Measurements from ENCODE around the gene ARHGEF12. TPM values are rescaled to one million over a fixed set of nuclear protein-coding genes. Genes with fewer than 3 reads are reported as not detected.

ARHGEF12 gene
- total RNA-seq, 1 donor from 2014 or later, result 59.5 TPM

GRCh38 chr11:120465921-120466534 is 129.8 kb downstream of the ARHGEF12 start:
- Histone ChIP-seq H3K9me3 (ENCODE audit: control insufficient read depth in 3 of 3, low read length in 3 of 3) (no peaks in the 10 kb centered on the region), H3K36me3 (ENCODE audit: control insufficient read depth in 3 of 3, insufficient read depth in 3 of 3, low read length in 3 of 3) (peaks cover 42 to 80% (median 59%) of the 10 kb centered on the region in 3 donors), H3K4me3 (ENCODE audit: low read length in 3 of 3) (no peak overlapping the region), H3K27ac (ENCODE audit: low read depth, low read length) (no peak overlapping the region), H3K4me1 (ENCODE audit: control insufficient read depth in 3 of 3, insufficient read depth in 3 of 3, low read length in 3 of 3) (no peaks in the 10 kb centered on the region), H3K9ac (ENCODE audit: low read depth in 1 of 3, low read length in 3 of 3) (no peak overlapping the region), H3K27me3 (ENCODE audit: control insufficient read depth in 3 of 3, insufficient read depth in 3 of 3, low read length in 3 of 3) (no peaks in the 10 kb centered on the region)

GRCh38 chr11:120467627-120468026 is 131.4 kb downstream of the ARHGEF12 start:
- Histone ChIP-seq H3K27ac (ENCODE audit: low read depth, low read length) (no peak overlapping the region), H3K36me3 (ENCODE audit: control insufficient read depth in 3 of 3, insufficient read depth in 3 of 3, low read length in 3 of 3) (peaks cover 28 to 68% (median 51%) of the 10 kb centered on the region in 3 donors), H3K4me3 (ENCODE audit: low read length in 3 of 3) (no peak overlapping the region)

GRCh38 chr11:120471131-120471530 is 134.9 kb downstream of the ARHGEF12 start:
- Histone ChIP-seq H3K36me3 (ENCODE audit: control insufficient read depth in 3 of 3, insufficient read depth in 3 of 3, low read length in 3 of 3) (peaks cover 34 to 60% (median 52%) of the 10 kb centered on the region in 3 donors), H3K9ac (ENCODE audit: low read depth in 1 of 3, low read length in 3 of 3) (no peak overlapping the region), H3K27ac (ENCODE audit: low read depth, low read length) (no peak overlapping the region)

More at GRCh38 chr11:120467627-120468026, 131.4 kb downstream of the ARHGEF12 start:
- no peaks in the 10 kb centered on the region for H3K9me3 ChIP-seq (ENCODE audit: control insufficient read depth in 3 of 3, low read length in 3 of 3)
- H3K27me3 ChIP-seq (ENCODE audit: control insufficient read depth in 3 of 3, insufficient read depth in 3 of 3, low read length in 3 of 3), result no peaks in the 10 kb centered on the region
- H3K4me1 ChIP-seq (ENCODE audit: control insufficient read depth in 3 of 3, insufficient read depth in 3 of 3, low read length in 3 of 3), result no peaks in the 10 kb centered on the region
- no peak overlapping the region for H3K9ac ChIP-seq (ENCODE audit: low read depth in 1 of 3, low read length in 3 of 3)

GRCh38 chr11:120471994-120472393 is 135.8 kb downstream of the ARHGEF12 start:
- H3K27me3 ChIP-seq (ENCODE audit: control insufficient read depth in 3 of 3, insufficient read depth in 3 of 3, low read length in 3 of 3), result no peaks in the 10 kb centered on the region
- H3K4me1 ChIP-seq (ENCODE audit: control insufficient read depth in 3 of 3, insufficient read depth in 3 of 3, low read length in 3 of 3), result no peaks in the 10 kb centered on the region
- peaks cover 32 to 59% (median 51%) of the 10 kb centered on the region in 3 donors for H3K36me3 ChIP-seq (ENCODE audit: control insufficient read depth in 3 of 3, insufficient read depth in 3 of 3, low read length in 3 of 3)
- H3K4me3 ChIP-seq (ENCODE audit: low read length in 3 of 3), result no peak overlapping the region
- no peak overlapping the region for H3K9ac ChIP-seq (ENCODE audit: low read depth in 1 of 3, low read length in 3 of 3)
- H3K27ac ChIP-seq (ENCODE audit: low read depth, low read length), result no peak overlapping the region
- no peaks in the 10 kb centered on the region for H3K9me3 ChIP-seq (ENCODE audit: control insufficient read depth in 3 of 3, low read length in 3 of 3)

More at GRCh38 chr11:120471131-120471530, 134.9 kb downstream of the ARHGEF12 start:
- Histone ChIP-seq H3K4me1 (ENCODE audit: control insufficient read depth in 3 of 3, insufficient read depth in 3 of 3, low read length in 3 of 3) (no peaks in the 10 kb centered on the region), H3K9me3 (ENCODE audit: control insufficient read depth in 3 of 3, low read length in 3 of 3) (no peaks in the 10 kb centered on the region), H3K27me3 (ENCODE audit: control insufficient read depth in 3 of 3, insufficient read depth in 3 of 3, low read length in 3 of 3) (no peaks in the 10 kb centered on the region), H3K4me3 (ENCODE audit: low read length in 3 of 3) (no peak overlapping the region)

- no peak overlapping the region for H3K27ac ChIP-seq (ENCODE audit: low read depth, low read length)
- no peaks in the 10 kb centered on the region for H3K27me3 ChIP-seq (ENCODE audit: control insufficient read depth in 3 of 3, insufficient read depth in 3 of 3, low read length in 3 of 3)
- H3K9me3 ChIP-seq (ENCODE audit: control insufficient read depth in 3 of 3, low read length in 3 of 3), result no peaks in the 10 kb centered on the region
- H3K36me3 ChIP-seq (ENCODE audit: control insufficient read depth in 3 of 3, insufficient read depth in 3 of 3, low read length in 3 of 3), result peaks cover 35 to 60% (median 52%) of the 10 kb centered on the region in 3 donors
- H3K4me3 ChIP-seq (ENCODE audit: low read length in 3 of 3), result no peak overlapping the region
- H3K9ac ChIP-seq (ENCODE audit: low read depth in 1 of 3, low read length in 3 of 3), result no peak overlapping the region
- H3K4me1 ChIP-seq (ENCODE audit: control insufficient read depth in 3 of 3, insufficient read depth in 3 of 3, low read length in 3 of 3), result no peaks in the 10 kb centered on the region
These were observed 137.3 kb downstream of the ARHGEF12 start for GRCh38 chr11:120473503-120473902.

- Histone ChIP-seq H3K27me3 (ENCODE audit: control insufficient read depth in 3 of 3, insufficient read depth in 3 of 3, low read length in 3 of 3) (no peaks in the 10 kb centered on the region), H3K27ac (ENCODE audit: low read depth, low read length) (no peak overlapping the region), H3K4me1 (ENCODE audit: control insufficient read depth in 3 of 3, insufficient read depth in 3 of 3, low read length in 3 of 3) (no peaks in the 10 kb centered on the region), H3K4me3 (ENCODE audit: low read length in 3 of 3) (no peak overlapping the region), H3K36me3 (ENCODE audit: control insufficient read depth in 3 of 3, insufficient read depth in 3 of 3, low read length in 3 of 3) (peaks cover 44 to 76% (median 64%) of the 10 kb centered on the region in 3 donors), H3K9ac (ENCODE audit: low read depth in 1 of 3, low read length in 3 of 3) (no peak overlapping the region), H3K9me3 (ENCODE audit: control insufficient read depth in 3 of 3, low read length in 3 of 3) (no peaks in the 10 kb centered on the region)
These were observed 145.9 kb downstream of the ARHGEF12 start for GRCh38 chr11:120482149-120482548.

GRCh38 chr11:120484722-120485121 is 148.5 kb downstream of the ARHGEF12 start:
- no peaks in the 10 kb centered on the region for H3K9me3 ChIP-seq (ENCODE audit: control insufficient read depth in 3 of 3, low read length in 3 of 3)
- no peaks in the 10 kb centered on the region for H3K4me1 ChIP-seq (ENCODE audit: control insufficient read depth in 3 of 3, insufficient read depth in 3 of 3, low read length in 3 of 3)
- H3K27me3 ChIP-seq (ENCODE audit: control insufficient read depth in 3 of 3, insufficient read depth in 3 of 3, low read length in 3 of 3), result no peaks in the 10 kb centered on the region
- no peak overlapping the region for H3K27ac ChIP-seq (ENCODE audit: low read depth, low read length)
- no peak overlapping the region for H3K4me3 ChIP-seq (ENCODE audit: low read length in 3 of 3)
- H3K36me3 ChIP-seq (ENCODE audit: control insufficient read depth in 3 of 3, insufficient read depth in 3 of 3, low read length in 3 of 3), result peaks cover 36 to 58% (median 49%) of the 10 kb centered on the region in 3 donors
- no peak overlapping the region for H3K9ac ChIP-seq (ENCODE audit: low read depth in 1 of 3, low read length in 3 of 3)

- no peak overlapping the region for H3K27ac ChIP-seq (ENCODE audit: low read depth, low read length)
- peaks cover 23 to 45% (median 42%) of the 10 kb centered on the region in 3 donors for H3K36me3 ChIP-seq (ENCODE audit: control insufficient read depth in 3 of 3, insufficient read depth in 3 of 3, low read length in 3 of 3)
- no peak overlapping the region for H3K4me3 ChIP-seq (ENCODE audit: low read length in 3 of 3)
- H3K27me3 ChIP-seq (ENCODE audit: control insufficient read depth in 3 of 3, insufficient read depth in 3 of 3, low read length in 3 of 3), result no peaks in the 10 kb centered on the region
- H3K9ac ChIP-seq (ENCODE audit: low read depth in 1 of 3, low read length in 3 of 3), result no peak overlapping the region
- H3K9me3 ChIP-seq (ENCODE audit: control insufficient read depth in 3 of 3, low read length in 3 of 3), result no peaks in the 10 kb centered on the region
- no peaks in the 10 kb centered on the region for H3K4me1 ChIP-seq (ENCODE audit: control insufficient read depth in 3 of 3, insufficient read depth in 3 of 3, low read length in 3 of 3)
These were observed 149.9 kb downstream of the ARHGEF12 start for GRCh38 chr11:120486138-120486537.

GRCh38 chr11:120489799-120490198 is 153.6 kb downstream of the ARHGEF12 start:
- no peak overlapping the region for H3K9ac ChIP-seq (ENCODE audit: low read depth in 1 of 3, low read length in 3 of 3)
- peaks cover 12 to 28% (median 26%) of the 10 kb centered on the region in 3 donors for H3K36me3 ChIP-seq (ENCODE audit: control insufficient read depth in 3 of 3, insufficient read depth in 3 of 3, low read length in 3 of 3)
- H3K4me1 ChIP-seq (ENCODE audit: control insufficient read depth in 3 of 3, insufficient read depth in 3 of 3, low read length in 3 of 3), result no peaks in the 10 kb centered on the region
- no peak overlapping the region for H3K27ac ChIP-seq (ENCODE audit: low read depth, low read length)
- no peaks in the 10 kb centered on the region for H3K27me3 ChIP-seq (ENCODE audit: control insufficient read depth in 3 of 3, insufficient read depth in 3 of 3, low read length in 3 of 3)
- no peak overlapping the region for H3K4me3 ChIP-seq (ENCODE audit: low read length in 3 of 3)
- H3K9me3 ChIP-seq (ENCODE audit: control insufficient read depth in 3 of 3, low read length in 3 of 3), result no peaks in the 10 kb centered on the region

- Histone ChIP-seq H3K4me1 (ENCODE audit: control insufficient read depth in 3 of 3, insufficient read depth in 3 of 3, low read length in 3 of 3) (no peaks in the 10 kb centered on the region), H3K36me3 (ENCODE audit: control insufficient read depth in 3 of 3, insufficient read depth in 3 of 3, low read length in 3 of 3) (peaks cover 1 to 9% (median 2%) of the 10 kb centered on the region in 3 donors), H3K27ac (ENCODE audit: low read depth, low read length) (no peak overlapping the region), H3K4me3 (ENCODE audit: low read length in 3 of 3) (no peak overlapping the region), H3K9me3 (ENCODE audit: control insufficient read depth in 3 of 3, low read length in 3 of 3) (no peaks in the 10 kb centered on the region), H3K9ac (ENCODE audit: low read depth in 1 of 3, low read length in 3 of 3) (no peak overlapping the region), H3K27me3 (ENCODE audit: control insufficient read depth in 3 of 3, insufficient read depth in 3 of 3, low read length in 3 of 3) (no peaks in the 10 kb centered on the region)
These were observed 156.3 kb downstream of the ARHGEF12 start for GRCh38 chr11:120492486-120492885.
